OCI-LY3 (cell line): ENCODE data around the gene CPEB2.

ENCODE experiments used
- H2AFZ ChIP-seq: fragments of 200-600, 300-600 bp; shearing (Covaris generic); 2 replicates; pipeline ENCODE4 v1.6.0; 2014; ENCODE audit warnings: antibody characterized with exemption, low read depth, low read length
- H3K27ac ChIP-seq: fragments of 200-600, 300-600 bp; sonication (generic); 2 replicates; pipeline ENCODE4 v1.5.1; 2014; ENCODE audit warnings: mild to moderate bottlenecking, low read length, moderate library complexity, mixed read lengths
- H3K27me3 ChIP-seq: fragments of 200-600, 300-600 bp; sonication (generic); 2 replicates; pipeline ENCODE4 v1.6.1; 2014; ENCODE audit warnings: low read depth, low read length, mixed read lengths
- H3K36me3 ChIP-seq: fragments of 200-600, 300-600 bp; sonication (generic); replicated peaks from 2 replicates; pipeline ENCODE3; 2014; ENCODE audit warnings: low read depth, low read length, mixed read lengths
- H3K4me1 ChIP-seq: fragments of 300-600, 200-600 bp; sonication (generic); 2 replicates; pipeline ENCODE4 v1.6.1; 2014; ENCODE audit warnings: low read length, mixed read lengths
- H3K4me2 ChIP-seq: fragments of 200-600, 300-600 bp; sonication (generic); 2 replicates; pipeline ENCODE4 v1.6.1; 2014; ENCODE audit warnings: low read length, mixed read lengths
- H3K4me3 ChIP-seq: fragments of 300-600, 200-600 bp; sonication (generic); 2 replicates; pipeline ENCODE4 v1.5.1; 2014; ENCODE audit warnings: antibody characterized with exemption, mild to moderate bottlenecking, low read length, moderate library complexity
- H3K79me2 ChIP-seq: fragments of 300-600, 200-600 bp; shearing (Covaris generic); 2 replicates; pipeline ENCODE4 v1.6.1; 2014; ENCODE audit warnings: mild to moderate bottlenecking, low read length, mixed read lengths
- H3K9ac ChIP-seq: fragments of 300-600, 200-600 bp; shearing (Covaris generic); 2 replicates; pipeline ENCODE4 v1.6.0; 2014; ENCODE audit warnings: mild to moderate bottlenecking, low read length, moderate library complexity
- H3K9me3 ChIP-seq: fragments of 200-600, 300-600 bp; shearing (Covaris generic); 2 replicates; pipeline ENCODE4 v1.6.1; 2014; ENCODE audit warnings: low read length, mixed read lengths; ENCODE audit not compliant: insufficient read depth
- H4K20me1 ChIP-seq: fragments of 200-600, 300-600 bp; sonication (generic); 2 replicates; pipeline ENCODE4 v1.6.1; 2016; ENCODE audit warnings: low read length, mixed read lengths; ENCODE audit not compliant: insufficient read depth
- EZH2phosphoT487 ChIP-seq: fragments of 200-600 bp; shearing (Covaris generic); IDR thresholded peaks from 2 replicates; pipeline ENCODE4 v1.6.1; 2018; ENCODE audit warnings: antibody characterized with exemption, mixed run types, low read depth
- TF ChIP-seq, protein P1 (sequence below): fragments of 200-600, 300-600 bp; sonication (generic); IDR thresholded peaks from 2 replicates; pipeline ENCODE4 v1.5.1; 2014; ENCODE audit warnings: antibody characterized with exemption, low read length, low read depth

CPEB2 gene

DNA sequence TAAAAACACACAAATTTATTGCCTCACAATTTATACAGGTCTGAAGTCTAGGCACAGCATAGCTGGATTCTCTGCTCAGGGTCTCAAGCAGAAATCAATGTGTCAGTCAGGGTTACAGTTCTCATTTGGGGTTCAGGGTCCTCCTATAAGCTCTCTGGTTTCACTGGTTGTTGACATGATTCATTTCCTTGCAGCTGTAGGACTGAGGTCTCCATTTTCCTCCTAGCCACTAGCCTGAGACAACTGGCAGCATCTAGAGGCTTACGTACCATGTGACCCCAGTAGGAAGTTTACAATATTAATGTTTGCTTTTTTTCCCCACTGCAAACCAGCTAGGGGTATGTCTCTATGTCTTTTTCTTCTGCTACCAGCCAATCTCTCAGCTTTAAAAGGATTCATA, 102.5 kb downstream of the CPEB2 start:
- no peak overlapping the region for H3K27ac ChIP-seq
- no peak for TF ChIP-seq EZH2phosphoT487
- TF ChIP-seq, protein P1, sequence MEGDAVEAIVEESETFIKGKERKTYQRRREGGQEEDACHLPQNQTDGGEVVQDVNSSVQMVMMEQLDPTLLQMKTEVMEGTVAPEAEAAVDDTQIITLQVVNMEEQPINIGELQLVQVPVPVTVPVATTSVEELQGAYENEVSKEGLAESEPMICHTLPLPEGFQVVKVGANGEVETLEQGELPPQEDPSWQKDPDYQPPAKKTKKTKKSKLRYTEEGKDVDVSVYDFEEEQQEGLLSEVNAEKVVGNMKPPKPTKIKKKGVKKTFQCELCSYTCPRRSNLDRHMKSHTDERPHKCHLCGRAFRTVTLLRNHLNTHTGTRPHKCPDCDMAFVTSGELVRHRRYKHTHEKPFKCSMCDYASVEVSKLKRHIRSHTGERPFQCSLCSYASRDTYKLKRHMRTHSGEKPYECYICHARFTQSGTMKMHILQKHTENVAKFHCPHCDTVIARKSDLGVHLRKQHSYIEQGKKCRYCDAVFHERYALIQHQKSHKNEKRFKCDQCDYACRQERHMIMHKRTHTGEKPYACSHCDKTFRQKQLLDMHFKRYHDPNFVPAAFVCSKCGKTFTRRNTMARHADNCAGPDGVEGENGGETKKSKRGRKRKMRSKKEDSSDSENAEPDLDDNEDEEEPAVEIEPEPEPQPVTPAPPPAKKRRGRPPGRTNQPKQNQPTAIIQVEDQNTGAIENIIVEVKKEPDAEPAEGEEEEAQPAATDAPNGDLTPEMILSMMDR, result no peak
- H3K4me3 ChIP-seq, result no peak overlapping the region
- no peaks in the 10 kb centered on the region for H3K27me3 ChIP-seq
- no peak overlapping the region for H3K9ac ChIP-seq
- no peaks in the 10 kb centered on the region for H4K20me1 ChIP-seq
- no peaks in the 10 kb centered on the region for H3K79me2 ChIP-seq
- no peak overlapping the region for H2AFZ ChIP-seq
- no peak overlapping the region for H3K4me2 ChIP-seq
- no peaks in the 10 kb centered on the region for H3K4me1 ChIP-seq
- no peaks in the 10 kb centered on the region for H3K9me3 ChIP-seq
- H3K36me3 ChIP-seq, result no peaks in the 10 kb centered on the region

DNA sequence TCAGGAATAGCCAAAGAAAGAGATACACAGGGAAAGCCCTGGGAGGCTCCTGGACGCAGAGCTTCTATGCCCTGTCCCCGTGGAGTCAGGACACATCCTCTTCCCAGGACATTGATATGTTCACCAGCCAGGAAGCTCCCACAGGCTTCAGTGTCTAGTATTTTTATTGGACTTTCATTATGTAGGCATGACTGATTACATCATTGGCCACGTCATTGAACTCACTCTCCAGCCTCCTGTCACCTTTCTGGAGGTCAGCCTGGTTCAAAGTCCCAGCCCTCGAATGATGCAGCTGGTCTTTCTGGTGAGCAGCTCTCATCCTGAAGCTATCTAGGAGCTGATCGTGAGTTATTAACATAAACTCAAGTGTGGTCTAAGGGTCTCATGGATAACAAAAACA, 104.1 kb downstream of the CPEB2 start:
- no peaks in the 10 kb centered on the region for H3K27me3 ChIP-seq
- TF ChIP-seq, protein P1, result no peak
- no peak for TF ChIP-seq EZH2phosphoT487
- H3K4me3 ChIP-seq, result no peak overlapping the region
- H3K79me2 ChIP-seq, result no peaks in the 10 kb centered on the region
- no peaks in the 10 kb centered on the region for H3K9me3 ChIP-seq
- no peaks in the 10 kb centered on the region for H3K4me1 ChIP-seq
- H3K27ac ChIP-seq, result no peak overlapping the region
- H2AFZ ChIP-seq, result no peak overlapping the region
- no peak overlapping the region for H3K4me2 ChIP-seq
- H4K20me1 ChIP-seq, result no peaks in the 10 kb centered on the region
- no peak overlapping the region for H3K9ac ChIP-seq
- no peaks in the 10 kb centered on the region for H3K36me3 ChIP-seq

DNA sequence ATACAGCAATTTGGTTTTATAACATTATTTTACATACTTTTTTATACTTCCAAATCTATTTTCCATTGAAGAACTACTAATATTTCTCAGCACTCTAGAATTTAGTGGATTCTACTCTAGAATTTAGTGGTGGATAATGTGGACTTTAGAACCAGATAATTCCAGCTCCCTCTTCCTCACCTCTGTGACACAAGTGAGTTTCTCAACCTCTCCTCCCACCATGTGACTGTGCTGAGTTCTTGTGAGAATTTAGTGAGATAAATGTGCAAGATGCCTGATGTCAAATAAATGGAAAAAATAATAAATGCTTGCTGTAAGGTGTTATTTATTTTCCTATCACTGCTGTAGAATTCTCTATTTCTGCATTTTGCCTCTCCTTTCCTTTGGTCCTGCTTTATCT, 107.3 kb downstream of the CPEB2 start:
- Histone ChIP-seq H3K27ac (no peak overlapping the region), H3K4me1 (no peaks in the 10 kb centered on the region), H3K4me3 (no peak overlapping the region), H3K79me2 (no peaks in the 10 kb centered on the region), H2AFZ (no peak overlapping the region), H4K20me1 (no peaks in the 10 kb centered on the region), H3K36me3 (no peaks in the 10 kb centered on the region), H3K9ac (no peak overlapping the region), H3K27me3 (no peaks in the 10 kb centered on the region), H3K9me3 (no peaks in the 10 kb centered on the region), H3K4me2 (no peak overlapping the region)
- TF ChIP-seq, protein P1, result no peak
- TF ChIP-seq EZH2phosphoT487, result no peak

DNA sequence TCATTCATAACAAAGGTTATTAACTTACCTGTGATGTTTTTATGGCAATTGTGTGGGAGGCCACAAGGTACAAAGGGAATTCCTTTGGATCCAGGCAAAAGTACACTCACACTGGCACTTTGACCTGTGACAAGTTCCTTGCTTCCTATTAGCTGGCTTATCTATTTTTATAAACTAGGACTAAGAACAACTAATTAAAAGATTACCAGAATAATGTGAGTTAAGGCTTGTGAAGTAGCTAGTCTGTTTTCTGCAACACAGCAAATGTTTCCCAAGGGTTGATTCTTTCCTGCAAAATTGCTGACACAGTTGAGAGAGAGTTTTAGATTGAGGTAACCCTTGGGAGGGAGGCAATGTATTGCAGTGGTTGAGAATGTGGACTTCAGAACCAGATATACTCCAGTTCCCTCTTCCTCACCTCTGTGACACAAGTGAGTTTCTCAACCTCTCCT, 107.9 kb downstream of the CPEB2 start:
- Histone ChIP-seq H3K36me3 (no peaks in the 10 kb centered on the region), H3K27me3 (no peaks in the 10 kb centered on the region), H2AFZ (no peak overlapping the region), H3K9ac (no peak overlapping the region), H4K20me1 (no peaks in the 10 kb centered on the region), H3K27ac (no peak overlapping the region), H3K4me1 (no peaks in the 10 kb centered on the region), H3K4me2 (no peak overlapping the region), H3K79me2 (no peaks in the 10 kb centered on the region), H3K4me3 (no peak overlapping the region), H3K9me3 (no peaks in the 10 kb centered on the region)
- no peak for TF ChIP-seq EZH2phosphoT487
- TF ChIP-seq, protein P1, result no peak
